Smooth muscle cell of the pulmonary artery (primary cell): ENCODE measurements around the gene SERPINB13. TPM values are rescaled to one million over a fixed set of nuclear protein-coding genes. Genes with fewer than 3 reads are reported as not detected.

Experiments used
- total RNA-seq: library from RNA; depleted of rRNA; stranded (reverse); fragments of >200 nt; gene quantifications from 2 replicates; pipeline ENCODE4 v1.2.3, GENCODE V29; 2014

The SERPINB13 gene, protein sequence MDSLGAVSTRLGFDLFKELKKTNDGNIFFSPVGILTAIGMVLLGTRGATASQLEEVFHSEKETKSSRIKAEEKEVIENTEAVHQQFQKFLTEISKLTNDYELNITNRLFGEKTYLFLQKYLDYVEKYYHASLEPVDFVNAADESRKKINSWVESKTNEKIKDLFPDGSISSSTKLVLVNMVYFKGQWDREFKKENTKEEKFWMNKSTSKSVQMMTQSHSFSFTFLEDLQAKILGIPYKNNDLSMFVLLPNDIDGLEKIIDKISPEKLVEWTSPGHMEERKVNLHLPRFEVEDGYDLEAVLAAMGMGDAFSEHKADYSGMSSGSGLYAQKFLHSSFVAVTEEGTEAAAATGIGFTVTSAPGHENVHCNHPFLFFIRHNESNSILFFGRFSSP
- total RNA-seq, result not detected in 2 replicates

DNA sequence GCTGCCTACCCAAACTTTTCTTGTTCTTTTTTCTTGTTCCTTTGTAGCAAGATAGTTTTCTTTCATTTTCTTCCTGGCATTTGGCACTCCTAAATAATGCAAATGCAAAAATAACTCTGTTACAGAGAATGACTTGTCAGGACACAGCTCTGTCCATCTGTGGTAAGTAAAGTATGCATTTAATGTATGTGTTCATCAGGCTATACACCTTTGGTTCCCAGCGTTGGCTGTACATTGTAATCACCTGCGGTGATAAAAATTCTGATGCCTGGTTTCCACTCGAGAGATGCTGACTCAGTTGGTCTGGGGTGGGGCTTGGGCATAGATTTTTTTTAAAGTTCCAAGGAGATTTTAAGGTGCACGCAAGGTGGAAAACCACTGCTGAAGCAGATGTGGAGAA lies at the start of gene SERPINB13:
Gene SERPINB13 (plus strand): TSS at position 378 of the 400 bp plus-strand sequence. CDS start 1,325 bp downstream, outside the sequence.

DNA sequence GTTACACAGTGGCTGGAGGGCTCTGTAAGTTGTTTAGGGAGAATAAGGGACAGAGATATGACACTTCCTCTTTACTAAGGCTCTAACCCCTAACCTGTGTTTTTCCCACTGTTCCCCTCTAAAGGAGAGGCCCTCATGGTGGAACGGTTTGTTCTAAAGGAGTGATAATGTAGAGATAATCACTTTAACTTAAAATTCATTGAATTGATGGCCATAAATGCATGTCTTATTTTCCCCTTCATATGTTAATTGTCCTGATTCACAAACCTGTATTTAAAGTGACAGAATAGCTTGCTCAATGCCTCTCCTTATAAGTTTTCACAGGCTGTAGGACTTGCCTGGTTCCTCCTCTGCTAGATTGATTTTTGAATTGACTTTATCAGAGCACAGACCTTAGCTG lies 45.1 kb upstream of the SERPINB13 start, which contains the start of gene SERPINB12:
Gene SERPINB12 (plus strand): TSS at position 301 of the 400 bp plus-strand sequence. CDS start 13,791 bp downstream, outside the sequence.

GRCh38 chr18:63644142-63644541 lies 57.0 kb downstream of the SERPINB13 start, which contains the start of gene SERPINB4:
Gene SERPINB4 (minus strand): TSS chr18:63644256. CDS start chr18:63643577, 679 bp downstream.

Other genes with a start within 250 kb of the SERPINB13 start
- 48.3 and 64.0 TPM in 2 replicates for gene KDSR, start 220.1 kb upstream of the SERPINB13 start, total RNA-seq
- gene VPS4B, start 164.9 kb upstream of the SERPINB13 start, total RNA-seq, result 38.7 and 48.4 TPM in 2 replicates
- gene SERPINB5, start 110.4 kb upstream of the SERPINB13 start, total RNA-seq, result 0.07 TPM in 1 of 2 replicates, not detected in the other
- not detected in 2 replicates for gene SERPINB12, start 45.0 kb upstream of the SERPINB13 start, total RNA-seq
- not detected in 2 replicates for gene SERPINB4, start 56.9 kb downstream of the SERPINB13 start, total RNA-seq
- gene SERPINB3, start 74.5 kb downstream of the SERPINB13 start, total RNA-seq, result 0.07 TPM in 1 of 2 replicates, not detected in the other
- gene SERPINB11, start 115.6 kb downstream of the SERPINB13 start, total RNA-seq, result not detected in 2 replicates
- 0.07 and 0.46 TPM in 2 replicates for gene SERPINB7, start 188.1 kb downstream of the SERPINB13 start, total RNA-seq